ENCODE results near the gene PSMB2. TPM values are rescaled to one million over a fixed set of nuclear protein-coding genes. Genes with fewer than 3 reads are reported as not detected.

Gene PSMB2
- total RNA-seq, 2 donors from 2014 or later = 37.5 to 38.1 TPM

Other genes with a start within 250 kb of the PSMB2 start
- gene KIAA0319L, start 84.1 kb downstream of the PSMB2 start, total RNA-seq = 10 to 100 TPM; 28.4 to 28.6 TPM
- gene NCDN, start 83.7 kb downstream of the PSMB2 start, total RNA-seq = 10 to 100 TPM; 16.6 to 22.6 TPM
- under 1 TPM; 0.65 to 0.81 TPM for gene TFAP2E, start 68.2 kb downstream of the PSMB2 start, total RNA-seq
- 10 to 100 TPM; 16.6 to 18.0 TPM for gene C1orf216, start 77.4 kb upstream of the PSMB2 start, total RNA-seq
- under 1 TPM; 0.76 to 0.93 TPM for gene CLSPN, start 128.5 kb upstream of the PSMB2 start, total RNA-seq
- 10 to 100 TPM; 16.0 to 22.0 TPM for gene AGO4, start 166.5 kb upstream of the PSMB2 start, total RNA-seq
- 10 to 100 TPM; 25.3 to 27.9 TPM for gene AGO1, start 241.7 kb upstream of the PSMB2 start, total RNA-seq

All from posterior vena cava (tissue), 2 donors.